HG02588 (cell line): ENCODE measurements around the gene RIC8A.

ENCODE experiments used
- ATAC-seq: cut with Tn5 transposase; IDR thresholded peaks from one replicate; pipeline ENCODE4 v1.9.1; 2021; ENCODE audit warnings: mild to moderate bottlenecking, moderate library complexity; ENCODE audit not compliant: unreplicated experiment

RIC8A gene

GRCh38 chr11:203945-204586 is 3.4 kb upstream of the RIC8A start:
- no peak for ATAC-seq

GRCh38 chr11:204587-205109 is 2.9 kb upstream of the RIC8A start:
- no peak for ATAC-seq

GRCh38 chr11:205221-206001 is 2.1 kb upstream of the RIC8A start:
- ATAC-seq: no peak

GRCh38 chr11:206002-206384 is 1.5 kb upstream of the RIC8A start:
- no peak for ATAC-seq

GRCh38 chr11:206526-207207 is 841 bp upstream of the RIC8A start:
- no peak for ATAC-seq

GRCh38 chr11:207863-208180 is 314 bp downstream of the RIC8A start:
- ATAC-seq: no peak

GRCh38 chr11:208181-208916 is 841 bp downstream of the RIC8A start:
- ATAC-seq: peak; percentile 40

GRCh38 chr11:208917-209260 is 1.4 kb downstream of the RIC8A start:
- ATAC-seq: no peak

- no peak for ATAC-seq
Observed at GRCh38 chr11:209275-210121, 2.0 kb downstream of the RIC8A start.

GRCh38 chr11:210122-210802 is 2.8 kb downstream of the RIC8A start:
- ATAC-seq: no peak

GRCh38 chr11:210803-211180 is 3.3 kb downstream of the RIC8A start:
- no peak for ATAC-seq

- ATAC-seq: no peak
Observed at GRCh38 chr11:211295-211694, 3.8 kb downstream of the RIC8A start.

GRCh38 chr11:211741-212140 is 4.2 kb downstream of the RIC8A start:
- ATAC-seq: no peak

GRCh38 chr11:212150-213100 is 4.9 kb downstream of the RIC8A start:
- no peak for ATAC-seq

- ATAC-seq: no peak
Observed at GRCh38 chr11:213111-213510, 5.6 kb downstream of the RIC8A start.

GRCh38 chr11:214083-214482 is 6.6 kb downstream of the RIC8A start:
- ATAC-seq: no peak

- no peak for ATAC-seq
Observed at GRCh38 chr11:215581-216037, 8.1 kb downstream of the RIC8A start.

- ATAC-seq: no peak
Observed at GRCh38 chr11:216081-216974, 8.8 kb downstream of the RIC8A start.
